Measurements from ENCODE around the gene PDSS2. TPM values are rescaled to one million over a fixed set of nuclear protein-coding genes. Genes with fewer than 3 reads are reported as not detected.

PDSS2 gene
- polyA plus RNA-seq, 1 donor from 2014 or later, result 4.6 TPM

GRCh38 chr6:107411161-107411560 is 48.2 kb downstream of the PDSS2 start:
- no peak overlapping the region for H3K4me2 ChIP-seq (ENCODE audit: low read length)
- TF ChIP-seq POLR2AphosphoS5 (IDR thresholded peaks at IDR 0.05), result no peak
- TF ChIP-seq REST (IDR thresholded peaks at IDR 0.05; ENCODE audit: borderline replicate concordance), result no peak
- TF ChIP-seq MXI1 (conservative IDR thresholded peaks at IDR 0.05; ENCODE audit: poor library complexity, severe bottlenecking), result no peak
- no peak for TF ChIP-seq EP300 (conservative IDR thresholded peaks at IDR 0.05; ENCODE audit: poor library complexity, severe bottlenecking)
- H3K79me2 ChIP-seq (replicated peaks; ENCODE audit: insufficient read depth, low read length), result no peaks in the 10 kb centered on the region
- H3K9me2 ChIP-seq (ENCODE audit: insufficient read depth, low read length), result no peaks in the 10 kb centered on the region
- H4K20me1 ChIP-seq (ENCODE audit: insufficient read depth), result no peaks in the 10 kb centered on the region
- H3K4me3 ChIP-seq (ENCODE audit: low read length), result no peak overlapping the region
- H3F3A ChIP-seq (ENCODE audit: insufficient read depth, low read length, poor library complexity, severe bottlenecking), result no peaks in the 10 kb centered on the region
- H3K9me3 ChIP-seq (ENCODE audit: low read length), result no peaks in the 10 kb centered on the region
- no peak overlapping the region for H3K27ac ChIP-seq (ENCODE audit: low read length)
- no peaks in the 10 kb centered on the region for H3K36me3 ChIP-seq (ENCODE audit: insufficient read depth, low read length)
- H3K9ac ChIP-seq (ENCODE audit: low read length), result no peak overlapping the region
- no peak overlapping the region for H2AFZ ChIP-seq (ENCODE audit: low read depth, low read length)
- no peaks in the 10 kb centered on the region for H3K27me3 ChIP-seq (ENCODE audit: insufficient read depth, low read depth, low read length)

- no peaks in the 10 kb centered on the region for H3K9me3 ChIP-seq (ENCODE audit: low read length)
- no peak overlapping the region for H3K9ac ChIP-seq (ENCODE audit: low read length)
- no peaks in the 10 kb centered on the region for H3K9me2 ChIP-seq (ENCODE audit: insufficient read depth, low read length)
- H2AFZ ChIP-seq (ENCODE audit: low read depth, low read length), result no peak overlapping the region
- no peak overlapping the region for H3K4me3 ChIP-seq (ENCODE audit: low read length)
- H3K79me2 ChIP-seq (replicated peaks; ENCODE audit: insufficient read depth, low read length), result no peaks in the 10 kb centered on the region
- no peak overlapping the region for H3K4me2 ChIP-seq (ENCODE audit: low read length)
- H3K36me3 ChIP-seq (ENCODE audit: insufficient read depth, low read length), result no peaks in the 10 kb centered on the region
- TF ChIP-seq SMC3 (conservative IDR thresholded peaks at IDR 0.05; ENCODE audit: poor library complexity) (no peak), MXI1 (conservative IDR thresholded peaks at IDR 0.05; ENCODE audit: poor library complexity, severe bottlenecking) (no peak), POLR2AphosphoS5 (IDR thresholded peaks at IDR 0.05) (no peak), EZH2 (IDR thresholded peaks at IDR 0.05; ENCODE audit: borderline replicate concordance, insufficient read depth, low read length, poor library complexity, severe bottlenecking) (no peak), TAF1 (IDR thresholded peaks at IDR 0.05; ENCODE audit: low read depth) (no peak), RAD21 (conservative IDR thresholded peaks at IDR 0.05) (no peak), EP300 (conservative IDR thresholded peaks at IDR 0.05; ENCODE audit: poor library complexity, severe bottlenecking) (no peak), REST (IDR thresholded peaks at IDR 0.05; ENCODE audit: borderline replicate concordance) (no peak)
- TF ChIP-seq, protein P1, sequence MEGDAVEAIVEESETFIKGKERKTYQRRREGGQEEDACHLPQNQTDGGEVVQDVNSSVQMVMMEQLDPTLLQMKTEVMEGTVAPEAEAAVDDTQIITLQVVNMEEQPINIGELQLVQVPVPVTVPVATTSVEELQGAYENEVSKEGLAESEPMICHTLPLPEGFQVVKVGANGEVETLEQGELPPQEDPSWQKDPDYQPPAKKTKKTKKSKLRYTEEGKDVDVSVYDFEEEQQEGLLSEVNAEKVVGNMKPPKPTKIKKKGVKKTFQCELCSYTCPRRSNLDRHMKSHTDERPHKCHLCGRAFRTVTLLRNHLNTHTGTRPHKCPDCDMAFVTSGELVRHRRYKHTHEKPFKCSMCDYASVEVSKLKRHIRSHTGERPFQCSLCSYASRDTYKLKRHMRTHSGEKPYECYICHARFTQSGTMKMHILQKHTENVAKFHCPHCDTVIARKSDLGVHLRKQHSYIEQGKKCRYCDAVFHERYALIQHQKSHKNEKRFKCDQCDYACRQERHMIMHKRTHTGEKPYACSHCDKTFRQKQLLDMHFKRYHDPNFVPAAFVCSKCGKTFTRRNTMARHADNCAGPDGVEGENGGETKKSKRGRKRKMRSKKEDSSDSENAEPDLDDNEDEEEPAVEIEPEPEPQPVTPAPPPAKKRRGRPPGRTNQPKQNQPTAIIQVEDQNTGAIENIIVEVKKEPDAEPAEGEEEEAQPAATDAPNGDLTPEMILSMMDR (IDR thresholded peaks at IDR 0.05; ENCODE audit: poor library complexity, severe bottlenecking), result no peak
- no peaks in the 10 kb centered on the region for H3F3A ChIP-seq (ENCODE audit: insufficient read depth, low read length, poor library complexity, severe bottlenecking)
- H3K27me3 ChIP-seq (ENCODE audit: insufficient read depth, low read depth, low read length), result no peaks in the 10 kb centered on the region
- no peak overlapping the region for H3K27ac ChIP-seq (ENCODE audit: low read length)
- H4K20me1 ChIP-seq (ENCODE audit: insufficient read depth), result no peaks in the 10 kb centered on the region
Measured at GRCh38 chr6:107409942-107410341, 49.4 kb downstream of the PDSS2 start.
